Adrenal gland (tissue), 12 donors: ENCODE results near the gene KCTD11. TPM values are rescaled to one million over a fixed set of nuclear protein-coding genes. Genes with fewer than 3 reads are reported as not detected.

Source experiments
- DNase-seq, 7 donors: peaks; one replicate each; pipeline ENCODE4 v3.0.0-alpha.2; 2019 to 2020
- H3K27ac ChIP-seq, 5 donors: fragments of 200-600 bp; sonication (generic) in 4 of 5; 1 replicate in 3 of 5; 2 replicates in 2 of 5; pipeline versions ENCODE4 v1.5.1 to v1.8.0; 2016 to 2020; ENCODE audit warnings: mild to moderate bottlenecking in 1 of 5
- H3K27me3 ChIP-seq: fragments of 200-600 bp; 2 replicates; pipeline ENCODE4 v1.8.0; 2021
- H3K36me3 ChIP-seq, 2 donors: fragments of 200-600 bp; replicated peaks in 1 of 2; 1 replicate in 1 of 2; 2 replicates in 1 of 2; pipeline versions ENCODE4 v1.5.1 to v1.8.0; 2018 to 2022
- H3K4me1 ChIP-seq, 2 donors: fragments of 200-600 bp; replicated peaks in 1 of 2; 1 replicate in 1 of 2; 2 replicates in 1 of 2; pipeline versions ENCODE4 v1.5.1 to v1.8.0; 2018 to 2021
- H3K4me3 ChIP-seq, 4 donors: fragments of 200-600 bp; sonication (generic) in 3 of 4; one replicate each; pipeline ENCODE4 v1.5.1; 2016 to 2018
- H3K9me3 ChIP-seq, 3 donors: fragments of 200-600 bp; sonication (generic) in 1 of 3; replicated peaks in 1 of 3; 1 replicate in 2 of 3; 2 replicates in 1 of 3; pipeline versions ENCODE4 v1.5.1 to v1.8.0; 2016 to 2021
- POLR2A ChIP-seq, 2 donors: fragments of 450-650 bp; IDR thresholded peaks; one replicate each; pipeline ENCODE4 v1.6.1; 2017; ENCODE audit warnings: antibody characterized with exemption in 2 of 2, mild to moderate bottlenecking in 2 of 2, moderate library complexity in 1 of 2
- WGBS, 4 donors: extraction: QIAGEN DNeasy Blood & Tissue Kit in 2 of 4; methylation state at CpG; one replicate each; pipeline versions ENCODE4 v1.1.5 to v1.1.7; 2013 to 2017; 5-methylcytosine and 5-hydroxymethylcytosine counted together
- intact Hi-C, 2 donors: fragments of 100-400 bp; cut with DNase I; formaldehyde crosslinking; loops; one replicate each; pipeline versions ENCODE4 v1.14.1 to v1.15.0; 2022 to 2023
- polyA plus RNA-seq, 3 donors: library from polyadenylated mRNA; stranded (reverse); fragments of 200-250 nt in 2 of 3; fragments of 350-450 nt in 1 of 3; fragmentation: Illumina TruSeq in 1 of 3; extraction: RNeasy Lipid Tissue Mini Kit (QIAGEN cat#74804) in 1 of 3; gene quantifications; one replicate each; pipeline ENCODE4 v1.2.3, GENCODE V29; 2013 to 2014
- total RNA-seq, 9 donors: library from RNA; depleted of rRNA in 4 of 9; stranded (reverse); fragments of >200 nt in 4 of 9; fragments of 120-200 nt in 1 of 9; fragmentation: NEBNext Ultra II Directional in 1 of 9; extraction: Animal tissue kit (Norgen Biotek cat#: 25700) in 1 of 9; gene quantifications; one replicate each; pipeline versions ENCODE4 v1.1.0 to v1.2.4, GENCODE V29; 2013 to 2023
- TF ChIP-seq, protein P1 (sequence below), 6 experiments: fragments of 450-650 bp in 4 of 6; fragments of 200-600 bp in 2 of 6; sonication (generic) in 1 of 6; IDR thresholded peaks; 1 replicate in 5 of 6; 2 replicates in 1 of 6; pipeline versions ENCODE4 v1.5.1 to v1.8.0; 2016 to 2021; ENCODE audit warnings: antibody characterized with exemption in 6 of 6, mild to moderate bottlenecking in 2 of 6, moderate library complexity in 1 of 6
- donor health status: healthy with polysubstance abuse.
- donor health status: Bipolar disorder and iron deficiency.
- donor health status: DM: yes; HTN: yes; CAD: no.
- donor health status: DM: no; HTN: no; CAD: no.
- donor health status: DM: no; HTN: no; CAD: no.
- donor health status: DM: yes; HTN: yes; CAD: no.

KCTD11 gene
- total and polyA plus RNA-seq, 12 donors: 5.2 to 13.8 (median 10.3) TPM

DNA sequence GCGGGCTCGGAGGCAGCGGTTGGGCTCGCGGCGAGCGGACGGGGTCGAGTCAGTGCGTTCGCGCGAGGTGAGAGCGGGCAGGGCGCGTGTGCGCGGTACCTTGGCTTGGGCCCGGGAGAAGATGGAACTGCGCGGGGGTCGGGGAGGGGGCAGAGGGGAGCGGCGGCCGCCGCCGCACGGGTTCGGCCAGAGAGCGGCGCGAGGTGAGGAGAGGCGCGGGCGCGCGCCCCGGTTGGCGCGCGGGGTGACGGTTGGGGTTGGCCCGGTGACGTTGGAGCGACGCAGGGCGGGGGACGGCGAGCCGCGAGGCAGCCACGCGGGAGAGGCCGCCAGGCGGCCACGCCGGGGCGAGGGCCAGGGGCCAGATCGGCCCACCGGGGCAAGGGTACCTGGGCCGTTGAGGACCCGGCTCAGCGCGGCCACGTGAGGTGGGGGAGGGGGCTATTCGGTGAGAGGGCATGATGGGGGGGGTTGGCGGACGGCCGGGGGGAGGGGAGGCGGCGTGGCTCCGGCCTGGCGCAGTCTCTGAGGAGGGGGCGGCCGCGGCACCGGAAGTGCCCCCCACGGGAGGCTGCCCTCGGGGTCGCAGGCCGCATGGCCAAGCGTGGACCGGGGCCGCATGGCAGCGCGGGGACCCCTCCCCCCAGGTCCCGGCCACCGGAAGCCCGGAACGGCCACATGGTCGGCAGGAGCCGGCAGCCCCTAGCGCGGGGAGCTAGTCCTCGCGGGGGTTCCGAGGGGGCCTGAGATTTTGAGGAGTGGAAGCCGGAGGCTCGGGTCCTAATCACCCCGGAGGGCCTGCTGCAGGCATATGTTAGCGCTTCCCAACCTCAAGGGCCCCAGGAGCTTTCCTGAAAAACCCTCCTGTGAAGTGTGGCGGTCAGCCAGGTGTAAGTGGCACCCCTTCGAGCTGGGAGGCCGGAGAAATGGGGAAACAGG, 44.0 kb upstream of the KCTD11 start:
- DNase-seq: peak; percentile 56 to 76 (median 62)
- Histone ChIP-seq H3K27me3 (no peaks in the 10 kb centered on the region), H3K4me3 (peak overlapping the region; percentile 78 to 98 (median 86)), H3K36me3 (peaks cover 0 to 35% of the 10 kb centered on the region in 2 donors), H3K9me3 (no peaks in the 10 kb centered on the region), H3K27ac (peak overlapping the region; percentile 97 to 100 (median 99)), H3K4me1 (peaks cover 9 to 39% of the 10 kb centered on the region in 2 donors)
- intact Hi-C loops: no loop called here
- 0 to 1% (median 0%) methylated on average over 8 to 102 of the region's 104 CpGs for WGBS, 4 donors
- no peak for TF ChIP-seq POLR2A (IDR thresholded peaks at IDR 0.05)
- TF ChIP-seq, protein P1, sequence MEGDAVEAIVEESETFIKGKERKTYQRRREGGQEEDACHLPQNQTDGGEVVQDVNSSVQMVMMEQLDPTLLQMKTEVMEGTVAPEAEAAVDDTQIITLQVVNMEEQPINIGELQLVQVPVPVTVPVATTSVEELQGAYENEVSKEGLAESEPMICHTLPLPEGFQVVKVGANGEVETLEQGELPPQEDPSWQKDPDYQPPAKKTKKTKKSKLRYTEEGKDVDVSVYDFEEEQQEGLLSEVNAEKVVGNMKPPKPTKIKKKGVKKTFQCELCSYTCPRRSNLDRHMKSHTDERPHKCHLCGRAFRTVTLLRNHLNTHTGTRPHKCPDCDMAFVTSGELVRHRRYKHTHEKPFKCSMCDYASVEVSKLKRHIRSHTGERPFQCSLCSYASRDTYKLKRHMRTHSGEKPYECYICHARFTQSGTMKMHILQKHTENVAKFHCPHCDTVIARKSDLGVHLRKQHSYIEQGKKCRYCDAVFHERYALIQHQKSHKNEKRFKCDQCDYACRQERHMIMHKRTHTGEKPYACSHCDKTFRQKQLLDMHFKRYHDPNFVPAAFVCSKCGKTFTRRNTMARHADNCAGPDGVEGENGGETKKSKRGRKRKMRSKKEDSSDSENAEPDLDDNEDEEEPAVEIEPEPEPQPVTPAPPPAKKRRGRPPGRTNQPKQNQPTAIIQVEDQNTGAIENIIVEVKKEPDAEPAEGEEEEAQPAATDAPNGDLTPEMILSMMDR (IDR thresholded peaks at IDR 0.05): peak in 2 of 6 experiments; percentile 16 to 36

DNA sequence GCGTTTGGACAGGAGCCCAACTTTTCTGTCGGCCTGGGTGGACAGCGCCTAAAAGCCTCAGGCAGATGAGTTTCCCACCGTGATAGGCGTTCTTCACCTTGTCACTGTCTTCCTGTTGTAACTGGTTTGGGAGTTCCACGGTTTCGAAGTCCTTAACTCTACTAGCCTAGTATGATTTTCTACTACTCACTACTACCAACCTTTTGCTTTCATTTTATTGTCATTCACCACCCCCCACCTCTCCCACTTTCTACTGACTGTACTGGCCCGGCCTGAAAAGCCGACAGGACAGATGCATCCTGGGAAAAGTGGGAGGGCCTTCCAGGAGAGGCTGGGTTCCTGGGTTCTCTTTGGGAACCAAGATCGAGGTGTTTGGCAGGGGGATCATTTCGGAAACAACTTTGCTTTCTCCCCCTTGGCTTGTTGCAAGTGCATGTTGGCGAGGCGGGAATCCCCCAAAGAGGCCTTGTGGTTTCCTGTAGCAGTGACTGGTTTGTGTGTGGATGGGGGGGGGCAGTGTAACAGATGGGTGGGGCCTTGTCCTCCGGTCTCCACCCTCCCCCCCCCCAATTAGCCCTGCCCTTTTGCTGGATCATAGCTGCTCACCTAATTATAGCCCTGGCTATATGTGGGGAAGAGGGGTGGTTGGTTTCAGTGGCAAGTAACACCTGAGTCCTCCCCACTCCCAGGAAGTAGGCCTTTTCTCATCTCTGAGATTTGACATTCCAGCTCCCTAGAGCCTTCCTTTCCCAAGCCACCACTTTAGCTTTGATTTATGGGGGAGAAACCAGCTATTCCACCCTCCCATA, 43.1 kb upstream of the KCTD11 start:
- H3K4me3 ChIP-seq: peak overlapping the region in 3 of 4 donors; percentile 83 to 98 (median 88)
- 0 to 1% (median 0%) methylated on average over 12 to 14 of the region's 14 CpGs for WGBS, 4 donors
- DNase-seq: peak; percentile 80 to 93 (median 90)
- H3K36me3 ChIP-seq: peaks cover 0 to 44% of the 10 kb centered on the region in 2 donors
- H3K27ac ChIP-seq: peak overlapping the region; percentile 97 to 100 (median 99)
- peak; percentile 11 to 77 for TF ChIP-seq POLR2A (IDR thresholded peaks at IDR 0.05)
- TF ChIP-seq, protein P1 (IDR thresholded peaks at IDR 0.05): no peak
- H3K9me3 ChIP-seq: no peaks in the 10 kb centered on the region
- no peaks in the 10 kb centered on the region for H3K27me3 ChIP-seq
- intact Hi-C loops: no loop called here
- peaks cover 16 to 47% of the 10 kb centered on the region in 2 donors for H3K4me1 ChIP-seq

DNA sequence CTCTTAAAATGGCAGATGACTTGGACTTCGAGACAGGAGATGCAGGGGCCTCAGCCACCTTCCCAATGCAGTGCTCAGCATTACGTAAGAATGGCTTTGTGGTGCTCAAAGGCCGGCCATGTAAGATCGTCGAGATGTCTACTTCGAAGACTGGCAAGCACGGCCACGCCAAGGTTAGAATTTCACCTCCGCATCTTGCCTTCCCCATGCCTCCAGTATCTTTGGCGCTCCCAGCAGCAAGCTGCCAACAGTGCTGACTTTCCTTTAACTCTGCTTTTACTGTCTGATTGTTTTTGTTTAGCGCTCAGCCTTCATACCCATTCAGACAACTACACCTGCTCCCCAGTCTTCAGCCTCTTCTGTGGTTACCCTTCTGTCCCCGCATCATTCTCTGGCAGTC, 42.3 kb upstream of the KCTD11 start:
- DNase-seq: peak in 1 of 7 donors; percentile 29
- Histone ChIP-seq H3K27me3 (no peaks in the 10 kb centered on the region), H3K27ac (peak overlapping the region in 2 of 5 donors; percentile 98 to 99), H3K9me3 (no peaks in the 10 kb centered on the region), H3K4me3 (peak overlapping the region in 1 of 4 donors; percentile 88), H3K36me3 (peaks cover 0 to 47% of the 10 kb centered on the region in 2 donors), H3K4me1 (peaks cover 23 to 55% of the 10 kb centered on the region in 2 donors)
- intact Hi-C loops: no loop called here
- WGBS, 4 donors: 73 to 86% (median 82%) methylated on average over 10 to 12 of the region's 12 CpGs
- TF ChIP-seq POLR2A (IDR thresholded peaks at IDR 0.05): no peak
- TF ChIP-seq, protein P1 (IDR thresholded peaks at IDR 0.05): no peak
